IMR-90 (cell line): ENCODE data around the gene UNC13B. TPM values are rescaled to one million over a fixed set of nuclear protein-coding genes. Genes with fewer than 3 reads are reported as not detected.

Experiments
- ATAC-seq: fragments of 200-7000 bp; cut with Tn5 transposase; 2 replicates; pipeline ENCODE4 v1.9.1; 2020; ENCODE audit warnings: low read depth, mild to moderate bottlenecking, moderate library complexity
- BruUV-seq: library from RNA; stranded (reverse); fragments of 400-500 nt; replicated peaks from 2 replicates; lab custom pipeline; 2021; lab: Mats Ljungman, UMichigan
- CTCF ChIA-PET: fragments of 300-600 bp; formaldehyde crosslinking; extraction: SDS; loops from one replicate; lab custom pipeline; 2021; ENCODE audit warnings: antibody characterized with exemption; lab: Yijun Ruan, JAX
- POLR2A ChIA-PET: fragments of 300-600 bp; sonication (Branson Sonifier 250); formaldehyde crosslinking; loops from one replicate; lab custom pipeline; 2022; ENCODE audit warnings: antibody characterized with exemption; ENCODE audit not compliant: unreplicated experiment; lab: Charles Lee
- DNase-seq: peaks from one replicate; pipeline ENCODE4 v3.0.0; 2013
- H2AFZ ChIP-seq: replicated peaks from 2 replicates; pipeline ENCODE3; 2013; ENCODE audit warnings: low read length, mild to moderate bottlenecking; ENCODE audit not compliant: poor library complexity
- H2AK5ac ChIP-seq: 2 replicates; pipeline ENCODE4 v1.6.1; 2013; ENCODE audit warnings: low read depth, low read length, inconsistent platforms
- H2AK9ac ChIP-seq: replicated peaks from 2 replicates; pipeline ENCODE3; 2013; ENCODE audit warnings: mild to moderate bottlenecking, low read depth, low read length, moderate library complexity; ENCODE audit not compliant: poor library complexity
- H2BK120ac ChIP-seq: 2 replicates; pipeline ENCODE4 v1.6.1; 2013; ENCODE audit warnings: low read depth, low read length, inconsistent platforms
- H2BK15ac ChIP-seq: 3 replicates; pipeline ENCODE4 v1.6.1; 2013; ENCODE audit warnings: low read depth, low read length, inconsistent platforms
- H2BK20ac ChIP-seq: 2 replicates; pipeline ENCODE4 v1.6.1; 2013; ENCODE audit warnings: low read depth, mild to moderate bottlenecking, inconsistent platforms, low read length, moderate library complexity
- H2BK5ac ChIP-seq: 2 replicates; pipeline ENCODE4 v1.6.1; 2013; ENCODE audit warnings: mild to moderate bottlenecking, low read depth, low read length, inconsistent platforms; ENCODE audit not compliant: poor library complexity, severe bottlenecking
- H3K14ac ChIP-seq: replicated peaks from 2 replicates; pipeline ENCODE4 v1.6.1; 2013; ENCODE audit warnings: low read depth, low read length, inconsistent platforms
- H3K18ac ChIP-seq: 2 replicates; pipeline ENCODE4 v1.6.1; 2013; ENCODE audit warnings: low read depth, low read length, control low read depth
- H3K23ac ChIP-seq: 2 replicates; pipeline ENCODE4 v1.6.1; 2013; ENCODE audit warnings: low read depth, low read length, inconsistent platforms
- H3K27ac ChIP-seq: 2 replicates; pipeline ENCODE4 v1.5.1; 2013; ENCODE audit warnings: mild to moderate bottlenecking, control low read depth, low read length; ENCODE audit not compliant: insufficient read depth
- H3K27me3 ChIP-seq: 2 replicates; pipeline ENCODE4 v1.6.1; 2013; ENCODE audit warnings: low read length; ENCODE audit not compliant: control insufficient read depth, insufficient read depth
- H3K36me3 ChIP-seq: 2 replicates; pipeline ENCODE4 v1.6.1; 2013; ENCODE audit warnings: low read length, mixed read lengths; ENCODE audit not compliant: control insufficient read depth, insufficient read depth
- H3K4ac ChIP-seq: 2 replicates; pipeline ENCODE4 v1.6.1; 2013; ENCODE audit warnings: low read depth, low read length, inconsistent platforms
- H3K4me1 ChIP-seq: 2 replicates; pipeline ENCODE4 v1.6.1; 2013; ENCODE audit warnings: low read length, mixed read lengths; ENCODE audit not compliant: control insufficient read depth, insufficient read depth
- H3K4me2 ChIP-seq: 2 replicates; pipeline ENCODE4 v1.6.1; 2013; ENCODE audit warnings: low read depth, mild to moderate bottlenecking, control low read depth, low read length, moderate library complexity
- H3K4me3 ChIP-seq: 2 replicates; pipeline ENCODE4 v1.5.1; 2013; ENCODE audit warnings: low read depth, mild to moderate bottlenecking, control low read depth, low read length, moderate library complexity; ENCODE audit not compliant: insufficient read depth
- H3K56ac ChIP-seq: 2 replicates; pipeline ENCODE4 v1.6.1; 2013; ENCODE audit warnings: low read length, inconsistent platforms; ENCODE audit not compliant: insufficient read depth; ENCODE audit errors: extremely low read depth
- H3K79me1 ChIP-seq, 2 experiments: 2 replicates each; pipeline ENCODE4 v1.6.1; 2013; ENCODE audit warnings: low read length in 2 of 2, inconsistent platforms in 1 of 2, low read depth in 1 of 2
- H3K9ac ChIP-seq: 2 replicates; pipeline ENCODE4 v1.6.1; 2013; ENCODE audit warnings: low read depth, low read length, control low read depth
- H3K9me1 ChIP-seq: 2 replicates; pipeline ENCODE4 v1.6.1; 2013; ENCODE audit warnings: low read length, inconsistent platforms; ENCODE audit not compliant: insufficient read depth
- H3K9me3 ChIP-seq: 2 replicates; pipeline ENCODE4 v1.6.1; 2013; ENCODE audit warnings: low read length; ENCODE audit not compliant: control insufficient read depth, insufficient read depth
- H4K20me1 ChIP-seq: 2 replicates; pipeline ENCODE4 v1.6.1; 2013; ENCODE audit warnings: low read length, inconsistent platforms; ENCODE audit not compliant: insufficient read depth
- H4K5ac ChIP-seq: 2 replicates; pipeline ENCODE4 v1.6.1; 2013; ENCODE audit warnings: mild to moderate bottlenecking, low read depth, low read length, control low read depth
- H4K8ac ChIP-seq, 2 experiments: 2 replicates each; pipeline ENCODE4 v1.6.1; 2013; ENCODE audit warnings: low read depth in 2 of 2, low read length in 2 of 2, control low read depth in 1 of 2, inconsistent platforms in 1 of 2
- H4K91ac ChIP-seq: 2 replicates; pipeline ENCODE4 v1.6.1; 2013; ENCODE audit warnings: low read depth, low read length, inconsistent platforms; ENCODE audit not compliant: insufficient read depth
- BHLHE40 ChIP-seq: fragments of 150-350 bp; IDR thresholded peaks from 2 replicates; pipeline ENCODE4 v1.6.1; 2016; ENCODE audit warnings: mild to moderate bottlenecking, low read depth, low read length
- CEBPB ChIP-seq: IDR thresholded peaks from 2 replicates; pipeline ENCODE4 v1.6.1; 2012; ENCODE audit warnings: low read depth, low read length, improper control_type of control experiment
- CHD1 ChIP-seq: IDR thresholded peaks from 2 replicates; pipeline ENCODE4 v1.6.1; 2012; ENCODE audit warnings: low read depth, low read length, improper control_type of control experiment
- CTCF ChIP-seq: conservative IDR thresholded peaks from 2 replicates; pipeline ENCODE4 v1.5.1; 2012; ENCODE audit warnings: mild to moderate bottlenecking, low read depth, low read length, improper control_type of control experiment
- FOS ChIP-seq: fragments of 150-350 bp; IDR thresholded peaks from 2 replicates; pipeline ENCODE4 v1.6.1; 2016; ENCODE audit warnings: low read depth, low read length
- MAFK ChIP-seq: IDR thresholded peaks from 2 replicates; pipeline ENCODE4 v1.6.1; 2012; ENCODE audit warnings: low read depth, low read length, improper control_type of control experiment
- MAZ ChIP-seq: IDR thresholded peaks from 2 replicates; pipeline ENCODE4 v1.6.1; 2012; ENCODE audit warnings: low read depth, mild to moderate bottlenecking, low read length, improper control_type of control experiment, moderate library complexity, borderline replicate concordance
- MXI1 ChIP-seq: IDR thresholded peaks from 2 replicates; pipeline ENCODE4 v1.6.1; 2012; ENCODE audit warnings: low read depth, mild to moderate bottlenecking, low read length, moderate library complexity, borderline replicate concordance
- NFE2L2 ChIP-seq: fragments of 150-350 bp; IDR thresholded peaks from 2 replicates; pipeline ENCODE4 v1.6.1; 2016; ENCODE audit warnings: low read depth, mild to moderate bottlenecking, low read length
- POLR2A ChIP-seq: IDR thresholded peaks from 2 replicates; pipeline ENCODE4 v1.6.1; 2012; ENCODE audit warnings: mild to moderate bottlenecking, low read depth, low read length
- RAD21 ChIP-seq: IDR thresholded peaks from 2 replicates; pipeline ENCODE4 v1.6.1; 2012; ENCODE audit warnings: low read length, improper control_type of control experiment
- RCOR1 ChIP-seq: IDR thresholded peaks from 2 replicates; pipeline ENCODE4 v1.6.1; 2012; ENCODE audit warnings: mild to moderate bottlenecking, low read length, improper control_type of control experiment; ENCODE audit not compliant: insufficient replicate concordance
- RFX5 ChIP-seq: IDR thresholded peaks from 2 replicates; pipeline ENCODE4 v1.8.0; 2012; ENCODE audit warnings: low read depth, mild to moderate bottlenecking, low read length, moderate library complexity
- SMC3 ChIP-seq: fragments of 150-350 bp; IDR thresholded peaks from 2 replicates; pipeline ENCODE4 v1.6.1; 2016; ENCODE audit warnings: low read depth, mild to moderate bottlenecking, antibody characterized with exemption, low read length, moderate library complexity
- WGBS, 2 experiments: methylation state at CpG; one replicate each; pipeline versions ENCODE4 v1.1.5 to v1.1.7; 2013; ENCODE audit warnings: missing lambda C conversion rate in 2 of 2; ENCODE audit not compliant: insufficient read length in 1 of 2; ENCODE audit errors: extremely low coverage in 2 of 2; 5-methylcytosine and 5-hydroxymethylcytosine counted together
- dilution Hi-C: fragments of 300-500 bp; cut with HindIII; formaldehyde crosslinking; loops from one replicate; pipeline ENCODE4 v1.14.3; 2018; ENCODE audit warnings: low sequenced_read_pairs; ENCODE audit not compliant: unreplicated experiment
- in situ Hi-C: fragments of 300-500 bp; cut with MboI; formaldehyde crosslinking; loops from 3 replicates; pipeline ENCODE4 v1.14.3; 2019; ENCODE audit warnings: low sequenced_read_pairs, inconsistent platforms, mixed read lengths
- intact Hi-C: fragments of 100-400 bp; cut with micrococcal nuclease; formaldehyde crosslinking; loops from 2 replicates; pipeline ENCODE4 v1.10.0; 2022
- polyA plus RNA-seq, 3 experiments: library from polyadenylated mRNA; depleted of rRNA; stranded (reverse); fragments of >200 nt; gene quantifications; 2 replicates each; pipeline ENCODE4 v1.2.3, GENCODE V29; 2012; ENCODE audit warnings: low replicate concordance in 1 of 3
- total RNA-seq: library from RNA; depleted of rRNA; stranded (reverse); fragments of >200 nt; gene quantifications from 2 replicates; pipeline ENCODE4 v1.2.3, GENCODE V29; 2012
- TF ChIP-seq, protein P1 (sequence below): fragments of 150-350 bp; IDR thresholded peaks from 2 replicates; pipeline ENCODE4 v1.6.1; 2017; ENCODE audit warnings: mild to moderate bottlenecking, antibody characterized with exemption, low read length, low read depth
- TF ChIP-seq, protein P2 (sequence below): fragments of 150-350 bp; IDR thresholded peaks from 2 replicates; pipeline ENCODE4 v1.6.1; 2016; ENCODE audit warnings: low read depth, mild to moderate bottlenecking, low read length, moderate library complexity, borderline replicate concordance

Gene UNC13B
- total and polyA plus RNA-seq, 2 of the 4 experiments (the other 2 are of a cell fraction) = 7.5 to 14.3 TPM

GRCh38 chr9:35395706-35396101 lies 233.9 kb downstream of the UNC13B start:
- ATAC-seq (no peak), DNase-seq (no peak)
- no peaks in the 10 kb centered on the region for H4K20me1 ChIP-seq
- no peak overlapping the region for H3K23ac ChIP-seq
- H4K8ac ChIP-seq = no peak overlapping the region
- H2AFZ ChIP-seq = no peak overlapping the region
- H2AK5ac ChIP-seq = no peak overlapping the region
- H3K36me3 ChIP-seq = peaks cover 17% of the 10 kb centered on the region
- no peak overlapping the region; the same call in 1 of the 2 replicates for H3K56ac ChIP-seq
- ChIA-PET POLR2A (interaction anchor here (0.6 kb wide), 1 partner anchor 496 kb away, joined by 3 read pairs; no protein-coding TSS in a partner anchor), CTCF (no interaction called here)
- no peak overlapping the region for H3K18ac ChIP-seq
- no peak overlapping the region for H4K5ac ChIP-seq
- intact Hi-C loops = no loop called here
- H3K9me3 ChIP-seq = no peaks in the 10 kb centered on the region
- H3K9ac ChIP-seq = no peak overlapping the region
- H3K4me1 ChIP-seq = no peaks in the 10 kb centered on the region
- H3K4ac ChIP-seq = no peak overlapping the region
- in situ Hi-C loops = no loop called here
- no peak overlapping the region for H3K4me3 ChIP-seq
- no peak overlapping the region for H2BK120ac ChIP-seq
- no peak overlapping the region for H3K14ac ChIP-seq
- no peak overlapping the region for H3K27ac ChIP-seq
- no peak overlapping the region for H3K4me2 ChIP-seq
- no TSS peak for BruUV-seq
- no peaks in the 10 kb centered on the region for H3K79me1 ChIP-seq
- no peak overlapping the region for H2BK15ac ChIP-seq
- peaks cover 2% of the 10 kb centered on the region; the same call in 1 of the 2 replicates for H3K9me1 ChIP-seq
- no peaks in the 10 kb centered on the region for H3K27me3 ChIP-seq
- TF ChIP-seq MXI1 (no peak), SMC3 (no peak), FOS (no peak), MAFK (no peak), RFX5 (no peak), POLR2A (no peak), CEBPB (no peak), NFE2L2 (no peak), RAD21 (no peak), CTCF (no peak), BHLHE40 (no peak), RCOR1 (no peak), MAZ (no peak), CHD1 (no peak)
- TF ChIP-seq, protein P1, sequence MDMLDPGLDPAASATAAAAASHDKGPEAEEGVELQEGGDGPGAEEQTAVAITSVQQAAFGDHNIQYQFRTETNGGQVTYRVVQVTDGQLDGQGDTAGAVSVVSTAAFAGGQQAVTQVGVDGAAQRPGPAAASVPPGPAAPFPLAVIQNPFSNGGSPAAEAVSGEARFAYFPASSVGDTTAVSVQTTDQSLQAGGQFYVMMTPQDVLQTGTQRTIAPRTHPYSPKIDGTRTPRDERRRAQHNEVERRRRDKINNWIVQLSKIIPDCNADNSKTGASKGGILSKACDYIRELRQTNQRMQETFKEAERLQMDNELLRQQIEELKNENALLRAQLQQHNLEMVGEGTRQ = no peak
- TF ChIP-seq, protein P2, sequence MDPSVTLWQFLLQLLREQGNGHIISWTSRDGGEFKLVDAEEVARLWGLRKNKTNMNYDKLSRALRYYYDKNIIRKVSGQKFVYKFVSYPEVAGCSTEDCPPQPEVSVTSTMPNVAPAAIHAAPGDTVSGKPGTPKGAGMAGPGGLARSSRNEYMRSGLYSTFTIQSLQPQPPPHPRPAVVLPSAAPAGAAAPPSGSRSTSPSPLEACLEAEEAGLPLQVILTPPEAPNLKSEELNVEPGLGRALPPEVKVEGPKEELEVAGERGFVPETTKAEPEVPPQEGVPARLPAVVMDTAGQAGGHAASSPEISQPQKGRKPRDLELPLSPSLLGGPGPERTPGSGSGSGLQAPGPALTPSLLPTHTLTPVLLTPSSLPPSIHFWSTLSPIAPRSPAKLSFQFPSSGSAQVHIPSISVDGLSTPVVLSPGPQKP = no peak
- dilution Hi-C loops = no loop called here
- WGBS, 2 experiments = 63% methylated on average over 1 of the region's 1 CpG; no CpG with 5 or more reads in 1 of the 2 experiments
- no peak overlapping the region for H2BK5ac ChIP-seq
- H2BK20ac ChIP-seq = no peak overlapping the region
- H2AK9ac ChIP-seq = no peak overlapping the region
- no peak overlapping the region for H4K91ac ChIP-seq
